C4-2B (cell line): ENCODE results near the gene USP15.

Experiments used
- H3K27ac ChIP-seq: fragments of 450-650 bp; 2 replicates; pipeline ENCODE4 v1.5.1; 2017
- CTCF ChIP-seq: fragments of 450-650 bp; conservative IDR thresholded peaks from 2 replicates; pipeline ENCODE4 v1.5.1; 2017; ENCODE audit warnings: mild to moderate bottlenecking
- ZFX ChIP-seq: fragments of 450-650 bp; IDR thresholded peaks from 2 replicates; pipeline ENCODE4 v1.6.1; 2017

The USP15 gene

GRCh38 chr12:62414180-62414579 is 154.0 kb downstream of the USP15 start:
- TF ChIP-seq CTCF, result no peak
- TF ChIP-seq ZFX, result no peak
- H3K27ac ChIP-seq, result no peak overlapping the region

DNA sequence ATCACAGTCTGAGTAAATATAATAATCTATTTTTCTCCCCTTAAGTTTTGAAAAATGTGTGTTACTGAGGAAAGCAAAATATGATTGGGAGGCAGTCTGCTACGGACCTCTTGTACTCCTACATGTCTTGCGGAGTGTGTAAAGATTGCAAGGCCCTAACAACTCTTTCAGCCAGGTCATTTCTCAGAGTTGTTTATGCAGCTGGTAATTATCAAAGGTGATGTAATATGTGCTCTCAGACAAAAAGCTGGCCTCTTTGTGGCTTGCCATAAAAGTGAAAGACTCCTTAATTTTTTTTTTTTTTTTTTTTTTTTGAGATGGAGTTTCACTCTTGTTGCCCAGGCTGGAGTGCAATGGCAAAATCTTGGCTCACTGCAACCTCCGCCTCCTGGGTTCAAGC is 165.9 kb downstream of the USP15 start:
- no peak overlapping the region for H3K27ac ChIP-seq
- TF ChIP-seq ZFX (no peak), CTCF (no peak)

- TF ChIP-seq CTCF (no peak), ZFX (no peak)
- H3K27ac ChIP-seq, result no peak overlapping the region
Observed at GRCh38 chr12:62429457-62429856, 169.3 kb downstream of the USP15 start.

DNA sequence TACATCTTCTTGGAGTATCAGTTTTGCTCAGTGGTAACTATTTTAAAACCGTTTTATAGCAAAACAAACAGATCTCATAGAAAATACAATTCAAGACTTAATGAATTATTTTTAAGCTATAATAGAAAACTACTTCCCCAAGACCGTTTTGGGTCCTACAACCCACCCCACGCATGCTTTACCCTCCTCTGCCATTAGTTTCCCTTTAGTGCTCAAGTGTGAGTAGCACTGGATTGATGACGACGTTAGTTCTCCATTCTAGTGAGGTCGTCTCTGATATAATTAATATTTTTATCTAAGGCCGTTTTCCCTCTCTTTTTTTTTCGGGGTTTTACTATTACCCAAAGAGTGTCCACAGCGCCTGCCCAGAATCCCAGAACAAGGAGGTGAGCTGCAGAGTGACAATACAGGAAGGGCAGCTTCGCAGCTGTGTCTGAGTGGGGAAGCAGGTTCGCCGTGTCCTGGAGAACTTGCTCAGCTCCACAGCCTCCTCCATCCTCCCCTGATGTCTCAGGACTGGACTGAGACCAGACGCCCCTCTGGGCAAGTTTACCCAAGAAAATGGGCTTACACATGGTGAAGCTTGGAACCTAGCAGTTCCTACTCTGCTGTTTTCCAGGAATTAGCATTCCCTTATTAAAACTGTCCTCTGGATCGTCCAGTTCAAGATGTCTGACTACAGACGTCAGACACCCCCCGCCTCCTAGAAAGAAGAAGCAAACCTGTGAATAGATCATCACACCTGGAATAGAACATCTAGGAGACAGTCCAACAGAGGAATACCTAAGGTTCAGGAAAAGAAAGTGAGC is 174.5 kb downstream of the USP15 start:
- TF ChIP-seq ZFX (no peak), CTCF (no peak)
- no peak overlapping the region for H3K27ac ChIP-seq

DNA sequence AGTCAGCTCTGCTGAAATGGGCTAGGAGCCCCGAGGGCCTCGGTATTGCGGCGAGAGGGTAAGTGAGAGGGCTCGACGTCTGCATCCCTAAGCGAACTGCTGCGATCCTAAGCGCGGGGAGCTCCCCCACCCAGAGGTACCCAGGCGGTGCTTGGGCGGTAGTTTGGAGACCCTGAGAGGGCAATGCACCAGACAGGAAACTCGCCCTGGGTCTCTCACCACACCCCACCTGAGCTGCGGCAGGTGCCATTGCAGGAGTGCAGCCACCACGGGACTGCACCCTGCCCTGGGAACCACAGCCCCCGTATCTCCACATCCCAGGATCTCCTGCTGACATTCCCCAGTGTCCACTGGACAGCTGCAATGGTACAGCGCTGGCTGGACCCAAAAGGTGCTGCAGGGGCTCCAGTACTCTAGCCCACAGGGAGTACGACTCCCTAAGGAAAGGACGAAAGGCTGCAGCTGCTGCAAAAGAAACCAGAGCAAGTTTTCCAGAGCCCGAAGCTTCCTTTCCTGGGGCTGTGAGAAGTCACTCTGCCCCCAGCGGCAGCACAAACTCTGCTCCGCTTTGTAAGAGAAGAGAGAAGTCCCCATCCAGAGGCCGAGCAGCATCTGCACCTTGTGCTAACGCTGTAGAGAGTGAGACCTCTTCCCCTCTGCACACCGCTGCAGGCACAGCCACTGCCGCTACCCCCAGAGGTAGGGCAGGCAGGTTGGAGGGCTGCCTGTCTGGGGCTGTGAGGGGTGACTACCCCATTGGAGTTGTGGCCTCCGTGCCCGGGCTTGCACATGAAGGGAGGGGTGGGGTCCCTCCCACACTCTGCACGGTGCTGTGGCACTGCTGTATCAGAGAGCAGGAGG is 175.3 kb downstream of the USP15 start:
- TF ChIP-seq ZFX, result no peak
- peak; percentile 19 for TF ChIP-seq CTCF
- H3K27ac ChIP-seq, result no peak overlapping the region

- TF ChIP-seq ZFX, result no peak
- TF ChIP-seq CTCF, result no peak
Observed at GRCh38 chr12:62436164-62436503, 175.9 kb downstream of the USP15 start.

GRCh38 chr12:62438098-62438692 is 178.0 kb downstream of the USP15 start:
- TF ChIP-seq CTCF (peak; percentile 90), ZFX (no peak)
- no peak overlapping the region for H3K27ac ChIP-seq

More at GRCh38 chr12:62436164-62436503, 175.9 kb downstream of the USP15 start:
- no peak overlapping the region for H3K27ac ChIP-seq
